ENCODE data around the gene MCCD1.

Gene MCCD1

GRCh38 chr6:31577579-31577966, 48.8 kb downstream of the MCCD1 start:
- ChIA-PET POLR2A (interaction anchor here (1.8 kb wide), 1 partner anchor 36 kb away, joined by 5 read pairs; the partner anchor contains the start of gene DDX39B), CTCF (interaction anchor here (2.4 to 31.3 kb wide), 4 partner anchors 9 to 25 kb away, joined by 10 to 1569 read pairs (median 250); partner anchors contain the start of genes ATP6V1G2, DDX39B, LST1 and LTA)
- H3K4me3 ChIP-seq (ENCODE audit: low read depth, low read length) = no peak overlapping the region
- no peak for DNase-seq (ENCODE audit: low read depth, low spot score)
- no peak for TF ChIP-seq CTCF (IDR thresholded peaks at IDR 0.05; ENCODE audit: insufficient read depth, low read length, missing control alignments)

GRCh38 chr6:31578184-31579118, 49.7 kb downstream of the MCCD1 start:
- no peak for TF ChIP-seq CTCF (IDR thresholded peaks at IDR 0.05; ENCODE audit: insufficient read depth, low read length, missing control alignments)
- H3K4me3 ChIP-seq (ENCODE audit: low read depth, low read length) = no peak overlapping the region
- ChIA-PET CTCF (interaction anchor here (0.8 to 31.3 kb wide), 5 partner anchors 8 to 48 kb away, joined by 3 to 1569 read pairs (median 40); partner anchors contain the start of genes ATP6V1G2, DDX39B, LST1 and LTA), POLR2A (interaction anchor here (1.8 kb wide), 1 partner anchor 37 kb away, joined by 5 read pairs; the partner anchor contains the start of gene DDX39B)
- DNase-seq (ENCODE audit: low read depth, low spot score) = no peak

GRCh38 chr6:31579119-31579505, 50.4 kb downstream of the MCCD1 start:
- CTCF ChIA-PET = interaction anchor here (5.8 to 31.3 kb wide), 3 partner anchors 10 to 26 kb away, joined by 40 to 1569 read pairs (median 459); partner anchors contain the start of genes ATP6V1G2, DDX39B, LTA and NCR3
- TF ChIP-seq CTCF (IDR thresholded peaks at IDR 0.05; ENCODE audit: insufficient read depth, low read length, missing control alignments) = no peak
- no peak for DNase-seq (ENCODE audit: low read depth, low spot score)
- POLR2A ChIA-PET = no interaction called here
- no peak overlapping the region for H3K4me3 ChIP-seq (ENCODE audit: low read depth, low read length)

Measured in AG04449 (cell line).